ENCODE data around the gene PVR.
"Not testable (repeated sequence)": the region's sequence is repeated elsewhere in the genome, so short reads cannot be mapped to it uniquely, and the experiment has no call there.

The PVR gene

GRCh38 chr19:44643605-44644401 lies at the start of gene PVR:
Gene PVR (plus strand): TSS chr19:44643910. CDS start chr19:44644097, 187 bp downstream.
- DNase-seq (ENCODE audit: extremely low read depth in 1 of 2, low read depth in 1 of 2) = peak; percentile 26 to 40

GRCh38 chr19:44596428-44597130 lies 47.1 kb upstream of the PVR start:
- DNase-seq (ENCODE audit: extremely low read depth in 1 of 2, low read depth in 1 of 2) = no peak

GRCh38 chr19:44597131-44597491 lies 46.6 kb upstream of the PVR start:
- no peak for DNase-seq (ENCODE audit: extremely low read depth in 1 of 2, low read depth in 1 of 2)

GRCh38 chr19:44598355-44598754 lies 45.4 kb upstream of the PVR start:
- DNase-seq (ENCODE audit: extremely low read depth in 1 of 2, low read depth in 1 of 2) = no peak

GRCh38 chr19:44598880-44599279 lies 44.8 kb upstream of the PVR start:
- DNase-seq (ENCODE audit: extremely low read depth in 1 of 2, low read depth in 1 of 2) = no peak

GRCh38 chr19:44600466-44600865 lies 43.2 kb upstream of the PVR start:
- DNase-seq (ENCODE audit: extremely low read depth in 1 of 2, low read depth in 1 of 2) = no peak

- DNase-seq (ENCODE audit: extremely low read depth in 1 of 2, low read depth in 1 of 2) = no peak
Observed at GRCh38 chr19:44602081-44602480, 41.6 kb upstream of the PVR start.

GRCh38 chr19:44603201-44603945 lies 40.3 kb upstream of the PVR start:
- DNase-seq (ENCODE audit: extremely low read depth in 1 of 2, low read depth in 1 of 2) = no peak

GRCh38 chr19:44604241-44604640 lies 39.5 kb upstream of the PVR start:
- no peak for DNase-seq (ENCODE audit: extremely low read depth in 1 of 2, low read depth in 1 of 2)

GRCh38 chr19:44605547-44605946 lies 38.2 kb upstream of the PVR start:
- DNase-seq (ENCODE audit: extremely low read depth in 1 of 2, low read depth in 1 of 2) = no peak

- no peak for DNase-seq (ENCODE audit: extremely low read depth in 1 of 2, low read depth in 1 of 2)
Observed at GRCh38 chr19:44607049-44607448, 36.7 kb upstream of the PVR start.

GRCh38 chr19:44607917-44608316 lies 35.8 kb upstream of the PVR start:
- no peak for DNase-seq (ENCODE audit: extremely low read depth in 1 of 2, low read depth in 1 of 2)

GRCh38 chr19:44608391-44608821 lies 35.3 kb upstream of the PVR start:
- no peak for DNase-seq (ENCODE audit: extremely low read depth in 1 of 2, low read depth in 1 of 2)

- no peak for DNase-seq (ENCODE audit: extremely low read depth in 1 of 2, low read depth in 1 of 2)
Observed at GRCh38 chr19:44609219-44609618, 34.5 kb upstream of the PVR start.

- not testable (repeated sequence) for DNase-seq (ENCODE audit: extremely low read depth in 1 of 2, low read depth in 1 of 2)
Observed at GRCh38 chr19:44610497-44610896, 33.2 kb upstream of the PVR start.

GRCh38 chr19:44611812-44612295 lies 31.9 kb upstream of the PVR start:
- DNase-seq (ENCODE audit: extremely low read depth in 1 of 2, low read depth in 1 of 2) = no peak

- DNase-seq (ENCODE audit: extremely low read depth in 1 of 2, low read depth in 1 of 2) = no peak
Observed at GRCh38 chr19:44613295-44614178, 30.2 kb upstream of the PVR start, which contains the start of gene IGSF23. Gene IGSF23 (plus strand): TSS chr19:44613563. CDS start chr19:44613646, 83 bp downstream.

GRCh38 chr19:44614313-44614712 lies 29.4 kb upstream of the PVR start:
- DNase-seq (ENCODE audit: extremely low read depth in 1 of 2, low read depth in 1 of 2) = no peak

GRCh38 chr19:44615863-44616247 lies 27.9 kb upstream of the PVR start:
- DNase-seq (ENCODE audit: extremely low read depth in 1 of 2, low read depth in 1 of 2) = no peak

GRCh38 chr19:44617110-44617880 lies 26.4 kb upstream of the PVR start:
- no peak for DNase-seq (ENCODE audit: extremely low read depth in 1 of 2, low read depth in 1 of 2)

All from stimulated activated CD8-positive, alpha-beta memory T cell treated with anti-CD3 and anti-CD28 coated beads, Interleukin-7, amount 100 ng/mL, for 48 hours (primary cell).